ENCODE measurements around the gene SLC25A42. TPM values are rescaled to one million over a fixed set of nuclear protein-coding genes. Genes with fewer than 3 reads are reported as not detected.
"Not testable (repeated sequence)": the region's sequence is repeated elsewhere in the genome, so short reads cannot be mapped to it uniquely, and the experiment has no call there.

The SLC25A42 gene
- polyA plus RNA-seq, 2 donors, result 4.1 to 4.2 TPM

- Histone ChIP-seq H3K27me3 (ENCODE audit: control insufficient read depth in 1 of 2, insufficient read depth in 2 of 2, low read length in 2 of 2) (no peaks in the 10 kb centered on the region), H3K4me3 (ENCODE audit: low read depth in 1 of 2, low read length in 2 of 2) (peak within 1 kb of the TSS; percentile 78 to 79), H3K9me3 (ENCODE audit: control insufficient read depth in 2 of 2, insufficient read depth in 1 of 2, low read depth in 1 of 2, low read length in 1 of 2) (no peaks in the 10 kb centered on the region), H3K36me3 (ENCODE audit: control insufficient read depth in 2 of 2, insufficient read depth in 2 of 2, low read length in 1 of 2) (no peaks in the 10 kb centered on the region), H3K27ac (ENCODE audit: low read depth in 2 of 2, low read length in 1 of 2) (peak within 1 kb of the TSS in 1 of 2 donors; percentile 48), H3K4me1 (ENCODE audit: control insufficient read depth in 2 of 2, insufficient read depth in 2 of 2, low read length in 1 of 2) (peaks cover 4 to 7% of the 10 kb centered on the region in 2 donors)
- 3% methylated on average over 42 of the region's 42 CpGs for WGBS, 2 donors
These were observed 74.6 kb downstream of the SLC25A42 start, which contains the start of gene TMEM161A for GRCh38 chr19:19138109-19138981. TSS of gene TMEM161A (minus strand) at chr19:19138478. CDS start at chr19:19138428, 50 bp downstream.

- peaks cover under 1 to 7% of the 10 kb centered on the region in 2 donors for H3K4me1 ChIP-seq (ENCODE audit: control insufficient read depth in 2 of 2, insufficient read depth in 2 of 2, low read length in 1 of 2)
- no peaks in the 10 kb centered on the region for H3K9me3 ChIP-seq (ENCODE audit: control insufficient read depth in 2 of 2, insufficient read depth in 1 of 2, low read depth in 1 of 2, low read length in 1 of 2)
- no peak overlapping the region for H3K27ac ChIP-seq (ENCODE audit: low read depth in 2 of 2, low read length in 1 of 2)
- H3K36me3 ChIP-seq (ENCODE audit: control insufficient read depth in 2 of 2, insufficient read depth in 2 of 2, low read length in 1 of 2), result no peaks in the 10 kb centered on the region
- WGBS, 2 donors, result 45 to 51% methylated on average over 5 of the region's 5 CpGs
- no peaks in the 10 kb centered on the region for H3K27me3 ChIP-seq (ENCODE audit: control insufficient read depth in 1 of 2, insufficient read depth in 2 of 2, low read length in 2 of 2)
- no peak overlapping the region for H3K4me3 ChIP-seq (ENCODE audit: low read depth in 1 of 2, low read length in 2 of 2)
These were observed 76.1 kb downstream of the SLC25A42 start for GRCh38 chr19:19139876-19140229.

GRCh38 chr19:19140476-19140875, 76.7 kb downstream of the SLC25A42 start:
- H3K9me3 ChIP-seq (ENCODE audit: control insufficient read depth in 2 of 2, insufficient read depth in 1 of 2, low read depth in 1 of 2, low read length in 1 of 2), result no peaks in the 10 kb centered on the region
- no peaks in the 10 kb centered on the region for H3K27me3 ChIP-seq (ENCODE audit: control insufficient read depth in 1 of 2, insufficient read depth in 2 of 2, low read length in 2 of 2)
- H3K4me1 ChIP-seq (ENCODE audit: control insufficient read depth in 2 of 2, insufficient read depth in 2 of 2, low read length in 1 of 2), result peaks cover 0 to 7% of the 10 kb centered on the region in 2 donors
- H3K27ac ChIP-seq (ENCODE audit: low read depth in 2 of 2, low read length in 1 of 2), result no peak overlapping the region
- no peaks in the 10 kb centered on the region for H3K36me3 ChIP-seq (ENCODE audit: control insufficient read depth in 2 of 2, insufficient read depth in 2 of 2, low read length in 1 of 2)
- WGBS, 2 donors, result 57 to 62% methylated on average over 5 of the region's 5 CpGs
- H3K4me3 ChIP-seq (ENCODE audit: low read depth in 1 of 2, low read length in 2 of 2), result no peak overlapping the region

GRCh38 chr19:19142347-19142746, 78.6 kb downstream of the SLC25A42 start:
- H3K4me3 ChIP-seq (ENCODE audit: low read depth in 1 of 2, low read length in 2 of 2), result no peak overlapping the region
- H3K4me1 ChIP-seq (ENCODE audit: control insufficient read depth in 2 of 2, insufficient read depth in 2 of 2, low read length in 1 of 2), result peaks cover 0 to 8% of the 10 kb centered on the region in 2 donors
- H3K27ac ChIP-seq (ENCODE audit: low read depth in 2 of 2, low read length in 1 of 2), result no peak overlapping the region
- no peaks in the 10 kb centered on the region for H3K9me3 ChIP-seq (ENCODE audit: control insufficient read depth in 2 of 2, insufficient read depth in 1 of 2, low read depth in 1 of 2, low read length in 1 of 2)
- no peaks in the 10 kb centered on the region for H3K27me3 ChIP-seq (ENCODE audit: control insufficient read depth in 1 of 2, insufficient read depth in 2 of 2, low read length in 2 of 2)
- H3K36me3 ChIP-seq (ENCODE audit: control insufficient read depth in 2 of 2, insufficient read depth in 2 of 2, low read length in 1 of 2), result peaks cover 0 to 4% of the 10 kb centered on the region in 2 donors
- 82 to 85% methylated on average over 12 of the region's 12 CpGs for WGBS, 2 donors

- Histone ChIP-seq H3K4me3 (ENCODE audit: low read depth in 1 of 2, low read length in 2 of 2) (no peak overlapping the region), H3K4me1 (ENCODE audit: control insufficient read depth in 2 of 2, insufficient read depth in 2 of 2, low read length in 1 of 2) (peaks cover 0 to 3% of the 10 kb centered on the region in 2 donors), H3K36me3 (ENCODE audit: control insufficient read depth in 2 of 2, insufficient read depth in 2 of 2, low read length in 1 of 2) (peaks cover 4 to 10% of the 10 kb centered on the region in 2 donors), H3K9me3 (ENCODE audit: control insufficient read depth in 2 of 2, insufficient read depth in 1 of 2, low read depth in 1 of 2, low read length in 1 of 2) (no peaks in the 10 kb centered on the region), H3K27me3 (ENCODE audit: control insufficient read depth in 1 of 2, insufficient read depth in 2 of 2, low read length in 2 of 2) (no peaks in the 10 kb centered on the region), H3K27ac (ENCODE audit: low read depth in 2 of 2, low read length in 1 of 2) (no peak overlapping the region)
- 81 to 84% methylated on average over 17 of the region's 17 CpGs for WGBS, 2 donors
These were observed 81.5 kb downstream of the SLC25A42 start for GRCh38 chr19:19145281-19145680.

GRCh38 chr19:19145684-19146608, 82.2 kb downstream of the SLC25A42 start:
- Histone ChIP-seq H3K4me3 (ENCODE audit: low read depth in 1 of 2, low read length in 2 of 2) (no peak overlapping the region), H3K36me3 (ENCODE audit: control insufficient read depth in 2 of 2, insufficient read depth in 2 of 2, low read length in 1 of 2) (peaks cover 4 to 10% of the 10 kb centered on the region in 2 donors), H3K9me3 (ENCODE audit: control insufficient read depth in 2 of 2, insufficient read depth in 1 of 2, low read depth in 1 of 2, low read length in 1 of 2) (no peaks in the 10 kb centered on the region), H3K27me3 (ENCODE audit: control insufficient read depth in 1 of 2, insufficient read depth in 2 of 2, low read length in 2 of 2) (no peaks in the 10 kb centered on the region), H3K4me1 (ENCODE audit: control insufficient read depth in 2 of 2, insufficient read depth in 2 of 2, low read length in 1 of 2) (peaks cover 0 to 3% of the 10 kb centered on the region in 2 donors), H3K27ac (ENCODE audit: low read depth in 2 of 2, low read length in 1 of 2) (no peak overlapping the region)
- WGBS, 2 donors, result 29 to 37% methylated on average over 46 to 47 of the region's 47 CpGs

- no peaks in the 10 kb centered on the region for H3K9me3 ChIP-seq (ENCODE audit: control insufficient read depth in 2 of 2, insufficient read depth in 1 of 2, low read depth in 1 of 2, low read length in 1 of 2)
- H3K4me3 ChIP-seq (ENCODE audit: low read depth in 1 of 2, low read length in 2 of 2), result no peak overlapping the region
- peaks cover 0 to 3% of the 10 kb centered on the region in 2 donors for H3K4me1 ChIP-seq (ENCODE audit: control insufficient read depth in 2 of 2, insufficient read depth in 2 of 2, low read length in 1 of 2)
- no peaks in the 10 kb centered on the region for H3K27me3 ChIP-seq (ENCODE audit: control insufficient read depth in 1 of 2, insufficient read depth in 2 of 2, low read length in 2 of 2)
- H3K36me3 ChIP-seq (ENCODE audit: control insufficient read depth in 2 of 2, insufficient read depth in 2 of 2, low read length in 1 of 2), result peaks cover 4 to 10% of the 10 kb centered on the region in 2 donors
- WGBS, 2 donors, result 93 to 97% methylated on average over 7 of the region's 7 CpGs
- H3K27ac ChIP-seq (ENCODE audit: low read depth in 2 of 2, low read length in 1 of 2), result no peak overlapping the region
These were observed 83.1 kb downstream of the SLC25A42 start for GRCh38 chr19:19146865-19147264.

- no peak overlapping the region for H3K4me3 ChIP-seq (ENCODE audit: low read depth in 1 of 2, low read length in 2 of 2)
- peaks cover 4 to 10% of the 10 kb centered on the region in 2 donors for H3K36me3 ChIP-seq (ENCODE audit: control insufficient read depth in 2 of 2, insufficient read depth in 2 of 2, low read length in 1 of 2)
- H3K9me3 ChIP-seq (ENCODE audit: control insufficient read depth in 2 of 2, insufficient read depth in 1 of 2, low read depth in 1 of 2, low read length in 1 of 2), result no peaks in the 10 kb centered on the region
- H3K27ac ChIP-seq (ENCODE audit: low read depth in 2 of 2, low read length in 1 of 2), result no peak overlapping the region
- 94 to 97% methylated on average over 5 of the region's 5 CpGs for WGBS, 2 donors
- H3K27me3 ChIP-seq (ENCODE audit: control insufficient read depth in 1 of 2, insufficient read depth in 2 of 2, low read length in 2 of 2), result no peaks in the 10 kb centered on the region
- H3K4me1 ChIP-seq (ENCODE audit: control insufficient read depth in 2 of 2, insufficient read depth in 2 of 2, low read length in 1 of 2), result peaks cover 0 to 3% of the 10 kb centered on the region in 2 donors
These were observed 83.5 kb downstream of the SLC25A42 start for GRCh38 chr19:19147344-19147743.

GRCh38 chr19:19148504-19148903, 84.7 kb downstream of the SLC25A42 start:
- WGBS, 2 donors, result 96 to 98% methylated on average over 8 of the region's 8 CpGs
- not testable (repeated sequence) for H3K4me1 ChIP-seq (ENCODE audit: control insufficient read depth in 2 of 2, insufficient read depth in 2 of 2, low read length in 1 of 2); H3K9me3 ChIP-seq (ENCODE audit: control insufficient read depth in 2 of 2, insufficient read depth in 1 of 2, low read depth in 1 of 2, low read length in 1 of 2); H3K27ac ChIP-seq (ENCODE audit: low read depth in 2 of 2, low read length in 1 of 2); H3K4me3 ChIP-seq (ENCODE audit: low read depth in 1 of 2, low read length in 2 of 2); H3K27me3 ChIP-seq (ENCODE audit: control insufficient read depth in 1 of 2, insufficient read depth in 2 of 2, low read length in 2 of 2); H3K36me3 ChIP-seq (ENCODE audit: control insufficient read depth in 2 of 2, insufficient read depth in 2 of 2, low read length in 1 of 2)
